ENCODE data around the gene EAF2. TPM values are rescaled to one million over a fixed set of nuclear protein-coding genes. Genes with fewer than 3 reads are reported as not detected.

Gene EAF2
- total and polyA plus RNA-seq, 2 of the 13 experiments (the other 11 are each of a cell fraction or from before 2014, with no cell fraction given): 4.0 to 14.6 TPM

DNA sequence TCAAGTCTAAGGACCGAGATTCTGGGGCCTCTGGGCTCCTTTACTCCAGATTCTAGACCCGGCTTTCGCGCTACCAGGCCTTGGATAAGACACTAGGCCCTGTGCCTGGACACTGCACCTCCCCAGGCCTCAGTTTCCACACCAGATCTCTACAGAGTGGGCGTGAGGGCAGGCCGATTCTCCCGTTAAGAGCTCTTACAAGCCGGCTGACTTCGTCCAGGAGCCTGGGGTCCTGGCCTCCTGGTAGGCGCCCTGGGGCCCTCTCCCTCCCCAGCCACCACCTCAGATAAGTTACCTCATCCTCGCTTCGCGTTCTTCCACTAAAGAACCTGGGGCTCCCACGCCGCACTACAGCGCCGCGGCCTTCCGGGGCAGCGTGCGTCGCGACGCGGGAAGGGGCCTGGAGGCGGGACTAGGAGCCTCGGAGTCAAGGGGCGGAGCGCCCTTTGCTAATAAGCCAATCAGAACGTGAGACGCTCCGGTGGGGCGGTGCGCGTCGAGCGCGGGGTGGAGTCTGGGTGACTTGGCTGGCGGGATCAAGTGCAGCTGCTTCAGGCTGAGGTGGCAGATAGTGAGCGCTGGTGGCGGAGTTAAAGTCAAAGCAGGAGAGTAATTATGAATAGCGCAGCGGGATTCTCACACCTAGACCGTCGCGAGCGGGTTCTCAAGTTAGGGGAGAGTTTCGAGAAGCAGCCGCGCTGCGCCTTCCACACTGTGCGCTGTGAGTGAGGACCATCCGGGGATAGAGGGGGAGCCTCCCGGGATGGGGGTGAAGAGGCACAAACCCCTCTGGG is at the start of gene EAF2, which contains the start of gene IQCB1 (continued):
- TF ChIP-seq, protein P1, sequence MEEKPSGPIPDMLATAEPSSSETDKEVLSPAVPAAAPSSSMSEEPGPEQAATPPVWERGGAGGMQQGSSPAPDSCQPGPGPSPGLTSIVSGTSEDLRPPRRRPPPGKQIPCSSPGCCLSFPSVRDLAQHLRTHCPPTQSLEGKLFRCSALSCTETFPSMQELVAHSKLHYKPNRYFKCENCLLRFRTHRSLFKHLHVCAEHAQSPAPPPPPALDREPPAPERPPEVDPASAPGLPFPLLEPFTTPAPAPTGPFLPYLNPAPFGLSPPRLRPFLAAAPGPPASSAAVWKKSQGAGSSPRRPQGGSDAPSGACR (CRISPR knock-in tag; IDR thresholded peaks at IDR 0.05): no peak
- peak; percentile 39; the same call in 1 of the 2 replicates for TF ChIP-seq FOXK1 (CRISPR knock-in tag; IDR thresholded peaks at IDR 0.05; ENCODE audit: borderline replicate concordance, low read depth)
- TF ChIP-seq ZNF678 (CRISPR knock-in tag; IDR thresholded peaks at IDR 0.05): peak; percentile 49; the same call in 1 of the 2 replicates
- TF ChIP-seq ZNF333 (CRISPR knock-in tag; IDR thresholded peaks at IDR 0.05; ENCODE audit: borderline replicate concordance): peak; percentile 40; the same call in 1 of the 2 replicates
- no peak for TF ChIP-seq ZNF44 (CRISPR knock-in tag; IDR thresholded peaks at IDR 0.05)
- TF ChIP-seq, protein P2, sequence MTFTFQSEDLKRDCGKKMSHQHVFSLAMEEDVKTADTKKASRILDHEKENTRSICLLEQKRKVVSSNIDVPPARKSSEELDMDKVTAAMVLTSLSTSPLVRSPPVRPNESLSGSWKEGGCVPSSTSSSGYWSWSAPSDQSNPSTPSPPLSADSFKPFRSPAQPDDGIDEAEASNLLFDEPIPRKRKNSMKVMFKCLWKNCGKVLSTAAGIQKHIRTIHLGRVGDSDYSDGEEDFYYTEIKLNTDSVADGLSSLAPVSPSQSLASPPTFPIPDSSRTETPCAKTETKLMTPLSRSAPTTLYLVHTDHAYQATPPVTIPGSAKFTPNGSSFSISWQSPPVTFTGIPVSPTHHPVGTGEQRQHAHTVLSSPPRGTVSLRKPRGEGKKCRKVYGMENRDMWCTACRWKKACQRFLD (CRISPR knock-in tag; IDR thresholded peaks at IDR 0.05; ENCODE audit: borderline replicate concordance): peak; percentile 25; the same call in 1 of the 2 replicates
- peak; percentile 52; the same call in 1 of the 2 replicates for TF ChIP-seq XBP1 (CRISPR knock-in tag; IDR thresholded peaks at IDR 0.05)
- no peak for TF ChIP-seq NCOR1 (IDR thresholded peaks at IDR 0.05; ENCODE audit: borderline replicate concordance, low read length)
- TF ChIP-seq ZNF724P (CRISPR knock-in tag; IDR thresholded peaks at IDR 0.05; ENCODE audit: borderline replicate concordance): peak; percentile 30; the same call in 1 of the 2 replicates
- peak; percentile 62; the same call in 1 of the 2 replicates for TF ChIP-seq ZNF350 (CRISPR knock-in tag; IDR thresholded peaks at IDR 0.05; ENCODE audit: borderline replicate concordance, low read depth)
- TF ChIP-seq, protein P3, sequence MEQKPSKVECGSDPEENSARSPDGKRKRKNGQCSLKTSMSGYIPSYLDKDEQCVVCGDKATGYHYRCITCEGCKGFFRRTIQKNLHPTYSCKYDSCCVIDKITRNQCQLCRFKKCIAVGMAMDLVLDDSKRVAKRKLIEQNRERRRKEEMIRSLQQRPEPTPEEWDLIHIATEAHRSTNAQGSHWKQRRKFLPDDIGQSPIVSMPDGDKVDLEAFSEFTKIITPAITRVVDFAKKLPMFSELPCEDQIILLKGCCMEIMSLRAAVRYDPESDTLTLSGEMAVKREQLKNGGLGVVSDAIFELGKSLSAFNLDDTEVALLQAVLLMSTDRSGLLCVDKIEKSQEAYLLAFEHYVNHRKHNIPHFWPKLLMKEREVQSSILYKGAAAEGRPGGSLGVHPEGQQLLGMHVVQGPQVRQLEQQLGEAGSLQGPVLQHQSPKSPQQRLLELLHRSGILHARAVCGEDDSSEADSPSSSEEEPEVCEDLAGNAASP (CRISPR knock-in tag; IDR thresholded peaks at IDR 0.05; ENCODE audit: borderline replicate concordance): 0 out of 2 replicates have a peak, but pooled peaks have one; percentile 34
- TF ChIP-seq ZNF317 (CRISPR knock-in tag; IDR thresholded peaks at IDR 0.05): peak; percentile 49; the same call in 1 of the 2 replicates
- peak; percentile 87 for TF ChIP-seq ZNF816 (CRISPR knock-in tag; IDR thresholded peaks at IDR 0.05; ENCODE audit: borderline replicate concordance)
- peak; percentile 28; the same call in 1 of the 2 replicates for TF ChIP-seq ZNF335 (CRISPR knock-in tag; IDR thresholded peaks at IDR 0.05)
- peak; percentile 70; the same call in 1 of the 2 replicates for TF ChIP-seq NKX3-1 (CRISPR knock-in tag; IDR thresholded peaks at IDR 0.05)
- TF ChIP-seq NFYC (CRISPR knock-in tag; IDR thresholded peaks at IDR 0.05): peak; percentile 82
- TF ChIP-seq HIVEP1 (CRISPR knock-in tag; IDR thresholded peaks at IDR 0.05): peak; percentile 64
- TF ChIP-seq, protein P4, sequence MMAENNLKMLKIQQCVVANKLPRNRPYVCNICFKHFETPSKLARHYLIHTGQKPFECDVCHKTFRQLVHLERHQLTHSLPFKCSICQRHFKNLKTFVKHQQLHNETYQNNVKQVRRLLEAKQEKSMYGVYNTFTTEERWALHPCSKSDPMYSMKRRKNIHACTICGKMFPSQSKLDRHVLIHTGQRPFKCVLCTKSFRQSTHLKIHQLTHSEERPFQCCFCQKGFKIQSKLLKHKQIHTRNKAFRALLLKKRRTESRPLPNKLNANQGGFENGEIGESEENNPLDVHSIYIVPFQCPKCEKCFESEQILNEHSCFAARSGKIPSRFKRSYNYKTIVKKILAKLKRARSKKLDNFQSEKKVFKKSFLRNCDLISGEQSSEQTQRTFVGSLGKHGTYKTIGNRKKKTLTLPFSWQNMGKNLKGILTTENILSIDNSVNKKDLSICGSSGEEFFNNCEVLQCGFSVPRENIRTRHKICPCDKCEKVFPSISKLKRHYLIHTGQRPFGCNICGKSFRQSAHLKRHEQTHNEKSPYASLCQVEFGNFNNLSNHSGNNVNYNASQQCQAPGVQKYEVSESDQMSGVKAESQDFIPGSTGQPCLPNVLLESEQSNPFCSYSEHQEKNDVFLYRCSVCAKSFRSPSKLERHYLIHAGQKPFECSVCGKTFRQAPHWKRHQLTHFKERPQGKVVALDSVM (CRISPR knock-in tag; IDR thresholded peaks at IDR 0.05): no peak

Data from HepG2 (cell line).